ENCODE data around the gene ASCL2.
"Not testable (repeated sequence)": the region's sequence is repeated elsewhere in the genome, so short reads cannot be mapped to it uniquely, and the experiment has no call there.

The ASCL2 gene

DNA sequence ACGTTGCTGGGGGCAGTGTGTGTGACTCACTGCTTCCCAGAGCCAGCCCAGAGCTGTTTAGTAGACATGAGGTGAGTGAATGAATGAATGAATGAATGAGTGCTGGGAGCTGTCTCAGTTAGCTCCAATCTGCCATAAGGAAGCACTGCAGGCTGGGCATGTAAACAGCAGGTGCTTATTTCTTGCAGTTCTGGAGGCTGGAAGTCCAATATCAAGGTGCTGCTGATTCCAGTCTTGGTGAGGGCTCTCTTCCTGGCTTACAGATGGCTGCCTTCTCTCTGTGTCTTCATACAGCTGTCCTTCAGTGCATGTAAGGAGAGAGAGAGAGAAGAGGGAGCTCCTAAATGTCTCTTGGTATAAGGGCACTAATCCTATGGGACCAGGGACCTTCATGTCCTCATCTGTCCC is 27.2 kb upstream of the ASCL2 start:
- no peak for DNase-seq (ENCODE audit: low read depth)

DNA sequence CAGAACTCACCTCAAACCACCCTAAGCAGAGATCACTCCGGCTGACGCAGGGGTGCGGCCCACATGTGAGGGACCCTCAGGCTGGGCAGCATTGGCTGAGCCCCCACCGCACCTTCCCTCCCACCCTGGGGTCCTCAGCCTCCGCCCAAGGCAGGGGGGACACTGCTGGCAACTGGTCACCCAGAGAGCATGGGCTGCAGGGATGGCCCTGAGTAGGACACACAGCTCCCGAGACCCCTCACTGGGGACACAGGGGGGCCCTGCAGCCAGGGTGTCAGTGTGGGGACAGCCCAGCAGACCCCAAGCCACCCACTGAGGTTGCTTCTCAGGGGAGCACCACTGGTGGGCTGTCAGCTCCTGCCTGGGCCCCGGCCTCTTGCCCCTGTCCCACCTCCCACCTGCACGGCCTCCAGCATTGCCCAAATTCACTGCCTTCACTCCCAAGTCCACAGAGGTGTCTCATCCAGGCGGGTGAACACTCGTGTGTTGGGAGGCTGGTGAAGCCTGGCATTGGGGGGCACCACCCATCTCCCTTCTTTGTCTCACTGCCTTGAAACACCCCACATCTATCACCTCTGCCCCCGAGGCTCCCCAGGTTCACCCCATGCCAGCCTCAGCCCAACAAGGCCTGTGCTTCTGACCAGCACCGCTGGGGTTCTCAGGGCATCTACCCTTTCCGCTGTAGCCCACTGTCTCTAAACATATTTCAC is 26.7 kb upstream of the ASCL2 start:
- no peak for DNase-seq (ENCODE audit: low read depth)

DNA sequence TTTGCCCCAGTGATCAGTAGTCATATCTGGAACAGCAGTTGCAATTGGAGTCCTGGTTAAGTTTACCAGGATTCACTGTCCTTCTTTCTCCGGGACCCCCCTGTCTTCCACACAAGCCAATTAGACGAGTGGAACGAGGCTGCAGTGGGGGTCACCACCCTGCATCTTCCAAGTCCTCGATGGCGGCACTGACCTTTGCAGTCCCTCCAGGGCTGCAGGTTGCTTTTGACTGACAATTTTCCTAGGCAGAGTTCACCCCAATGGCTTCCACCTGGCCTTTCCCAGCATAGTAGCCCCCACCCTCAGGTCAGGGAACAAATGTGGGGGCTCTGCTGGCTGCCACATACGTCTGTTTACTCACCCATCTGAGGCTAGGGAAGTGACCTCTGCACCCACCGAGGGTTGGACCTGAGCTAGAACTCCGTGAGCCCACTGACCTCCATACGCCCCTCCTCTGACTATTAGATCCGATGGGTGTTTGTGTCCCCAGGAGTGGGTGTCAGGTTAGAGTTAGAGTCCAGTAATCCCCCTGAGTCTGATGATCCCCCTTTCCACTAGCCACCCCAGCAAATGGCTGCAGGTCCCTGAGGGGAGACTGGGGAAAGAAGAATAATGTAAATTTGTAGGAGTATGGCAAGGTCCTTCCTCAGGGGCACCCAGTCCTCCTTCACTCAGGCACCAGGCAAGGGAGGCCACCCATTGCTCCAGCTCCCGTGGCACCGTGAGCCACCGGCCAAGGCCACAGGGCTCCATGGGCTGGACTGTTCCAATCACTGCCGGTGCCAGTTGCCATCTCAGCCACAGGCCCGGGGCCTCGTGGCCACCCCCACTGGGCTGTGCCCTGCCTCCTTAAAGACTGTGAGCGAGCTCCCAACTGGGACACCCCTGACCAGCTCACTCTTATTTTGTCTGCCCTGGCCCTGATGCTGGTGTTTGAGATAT is 25.9 kb upstream of the ASCL2 start:
- DNase-seq (ENCODE audit: low read depth) = no peak

DNA sequence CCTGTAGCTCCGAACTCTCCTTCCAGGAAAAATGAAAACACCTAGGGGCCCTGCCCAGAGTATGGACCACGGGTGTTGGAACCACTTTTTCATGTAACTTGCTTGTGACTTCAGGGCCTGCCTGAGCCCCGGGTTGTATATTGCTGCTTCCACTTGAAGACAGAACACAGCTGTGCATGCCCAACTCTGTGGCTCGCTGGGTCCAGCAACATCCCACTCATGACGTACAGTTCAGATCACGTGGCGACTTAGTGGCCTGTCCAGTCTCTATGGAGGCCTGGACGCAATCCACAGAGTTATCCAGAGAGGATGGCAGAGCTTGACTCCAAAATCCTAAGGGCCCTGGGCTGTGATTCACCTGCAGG is 24.5 kb upstream of the ASCL2 start:
- DNase-seq (ENCODE audit: low read depth) = no peak

DNA sequence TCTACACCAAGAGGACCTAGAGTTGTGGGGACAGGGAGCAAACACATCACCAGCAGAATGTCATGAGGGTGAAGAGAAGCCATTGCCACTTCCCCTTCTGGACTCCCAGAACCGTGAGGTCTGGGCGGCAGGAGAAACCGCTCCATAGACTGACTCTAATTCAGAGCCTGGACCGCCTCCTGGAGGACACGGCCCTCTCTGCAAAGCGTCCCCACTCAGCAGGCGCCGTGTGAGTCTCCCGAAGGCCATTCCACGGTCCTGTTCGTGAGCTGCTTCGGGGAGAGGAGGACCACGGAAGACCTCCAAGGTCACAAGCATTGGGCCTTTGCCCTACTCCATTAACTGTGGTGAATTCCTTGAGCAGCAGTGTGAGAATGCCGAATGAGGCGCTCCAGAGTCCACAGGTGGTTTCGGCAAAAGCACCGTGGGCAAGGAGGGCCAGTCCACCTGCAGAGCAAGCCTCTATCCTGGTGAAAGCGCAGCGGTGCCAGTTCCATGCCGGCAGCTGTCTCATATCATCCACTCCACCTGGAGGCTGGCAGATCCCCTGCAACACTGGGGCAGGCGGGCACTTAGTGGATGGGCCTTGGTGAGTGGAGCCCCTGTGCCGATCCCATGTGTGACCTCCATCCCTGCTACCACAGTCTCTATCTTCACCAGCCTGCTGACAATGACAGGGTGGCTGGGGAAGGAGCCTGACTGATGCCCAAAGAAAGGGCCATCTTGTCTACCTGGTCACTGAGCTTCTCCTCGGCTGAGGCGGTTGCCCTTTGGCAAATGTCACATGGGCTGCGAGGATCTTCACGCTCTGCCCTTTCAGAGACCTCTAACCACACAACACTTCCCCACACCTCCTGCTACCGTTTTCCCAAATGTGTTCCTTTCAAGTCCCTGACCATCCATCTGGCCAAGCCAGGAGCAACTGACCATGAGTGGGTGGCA is 23.9 kb upstream of the ASCL2 start:
- DNase-seq (ENCODE audit: low read depth) = no peak

DNA sequence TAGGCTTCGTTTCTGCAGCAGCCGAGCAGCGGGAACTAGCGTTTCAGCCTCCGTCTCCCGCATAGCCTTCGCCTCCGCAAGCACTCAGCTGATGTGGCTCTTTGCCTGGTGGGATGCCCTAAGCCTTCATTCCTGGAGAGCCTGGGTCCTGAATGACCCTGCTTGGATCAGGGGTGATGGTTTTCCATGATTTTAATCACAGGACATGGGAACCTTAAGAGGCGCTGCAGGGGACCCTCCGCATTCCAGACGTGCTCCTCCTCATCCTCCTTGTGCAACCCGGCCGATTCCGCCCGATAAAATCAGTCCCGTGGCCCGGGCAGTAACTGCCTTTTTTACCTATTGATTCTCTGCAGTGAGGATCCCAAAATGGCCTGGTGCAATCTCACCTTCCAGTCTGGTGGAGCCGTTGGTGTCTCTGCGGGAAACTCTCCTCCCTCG is 23.2 kb upstream of the ASCL2 start:
- DNase-seq (ENCODE audit: low read depth) = no peak

DNA sequence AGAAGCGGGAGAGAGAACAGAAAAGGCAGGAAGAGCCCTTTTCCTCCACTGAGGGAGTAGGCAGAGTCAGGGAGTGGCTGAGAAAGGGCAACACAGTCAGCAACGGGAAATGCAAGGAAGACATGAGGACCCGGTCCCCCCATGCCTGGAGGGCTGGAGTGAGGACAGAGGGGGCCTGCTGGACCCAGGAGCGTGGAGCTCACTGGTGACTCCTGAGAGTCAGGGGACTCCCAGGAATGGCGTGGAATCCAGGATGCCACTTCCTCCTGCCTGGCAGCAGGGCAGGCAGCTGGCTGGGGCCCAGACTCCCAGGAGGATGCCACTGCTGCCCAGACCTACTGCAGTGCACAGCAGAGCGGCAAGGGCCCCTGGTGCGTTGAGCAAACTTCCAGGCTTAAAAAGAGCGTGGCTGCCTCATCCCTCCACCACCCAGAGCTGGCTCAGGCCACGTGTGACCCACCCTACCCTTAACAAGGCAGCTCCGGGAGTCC is 20.0 kb upstream of the ASCL2 start:
- no peak for DNase-seq (ENCODE audit: low read depth)

DNA sequence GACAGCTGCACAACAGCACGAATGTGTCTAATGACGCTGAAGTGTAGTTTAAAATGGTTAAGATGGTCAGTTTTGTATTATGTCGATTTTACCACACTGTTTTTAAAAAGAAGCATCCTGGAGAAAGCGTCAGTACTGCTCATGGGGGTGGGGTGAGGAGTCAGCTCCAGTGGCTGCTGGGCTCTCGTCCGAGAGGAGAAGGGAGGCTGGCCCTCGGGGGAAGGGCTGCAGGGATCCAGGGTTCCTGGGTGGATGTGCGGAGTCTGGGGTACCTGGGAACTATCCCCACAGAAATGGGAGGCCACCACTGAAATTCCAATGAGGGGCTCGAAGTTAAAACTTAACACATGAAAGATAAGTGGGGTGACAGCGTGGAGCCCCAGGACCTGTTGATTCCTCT is 19.5 kb upstream of the ASCL2 start:
- no peak for DNase-seq (ENCODE audit: low read depth)

DNA sequence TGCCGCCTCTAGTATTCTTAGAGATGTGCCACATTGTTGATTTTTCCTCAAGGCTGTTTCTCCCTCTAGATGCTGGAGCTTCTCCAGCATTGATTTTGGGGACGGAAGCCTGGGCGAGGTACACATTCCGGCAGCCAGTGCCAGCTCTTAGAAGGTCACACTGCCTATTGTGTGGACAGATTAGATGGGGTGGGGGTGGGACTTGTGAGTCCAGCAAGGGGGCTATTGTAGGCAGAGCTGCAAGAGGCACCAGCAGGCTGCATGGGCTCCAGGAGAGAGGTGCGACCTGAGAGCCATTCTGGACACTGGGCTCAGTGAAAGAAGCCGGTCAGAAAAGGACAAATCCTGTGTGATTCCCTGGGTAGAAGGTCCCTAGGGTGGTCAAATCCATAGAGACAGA is 19.0 kb upstream of the ASCL2 start:
- DNase-seq (ENCODE audit: low read depth) = no peak

DNA sequence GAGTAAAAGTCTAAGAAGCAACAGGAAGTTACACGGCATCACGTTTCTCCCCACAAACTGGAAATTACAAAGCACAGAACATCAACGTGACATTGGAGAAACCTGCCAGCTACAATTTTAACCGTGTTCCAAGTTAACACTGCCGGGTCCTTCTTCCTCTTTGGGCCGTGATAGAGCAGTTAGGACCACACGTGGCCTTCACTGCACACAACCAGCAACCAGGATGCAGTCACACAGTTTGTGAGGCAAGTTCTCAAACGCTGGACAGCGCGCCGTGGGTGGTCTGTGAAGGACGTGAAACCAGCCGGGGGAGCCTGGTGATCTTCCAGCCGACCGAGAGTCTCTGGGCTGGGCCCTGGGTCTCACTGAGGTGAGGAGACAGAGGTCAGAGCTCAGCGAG is 16.7 kb upstream of the ASCL2 start:
- no peak for DNase-seq (ENCODE audit: low read depth)

DNA sequence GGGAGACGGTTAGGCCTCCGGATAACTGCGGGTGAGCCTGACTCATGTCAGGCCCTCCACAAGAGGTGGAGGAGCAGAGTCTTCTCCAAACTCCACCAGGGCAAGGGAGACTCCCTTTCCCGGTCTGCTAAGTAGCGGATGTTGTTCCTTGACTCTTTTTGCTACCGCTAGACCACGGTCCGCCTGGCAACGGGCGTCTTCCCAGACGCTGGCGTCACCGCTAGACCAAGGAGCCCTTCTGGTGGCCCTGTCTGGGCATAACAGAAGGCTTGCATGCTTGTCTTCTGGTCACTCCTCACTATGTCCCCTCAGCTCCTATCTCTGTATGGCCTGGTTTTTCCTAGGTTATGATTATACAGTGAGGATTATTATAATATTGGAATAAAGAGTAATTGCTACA is 16.0 kb upstream of the ASCL2 start:
- DNase-seq (ENCODE audit: low read depth) = not testable (repeated sequence)

DNA sequence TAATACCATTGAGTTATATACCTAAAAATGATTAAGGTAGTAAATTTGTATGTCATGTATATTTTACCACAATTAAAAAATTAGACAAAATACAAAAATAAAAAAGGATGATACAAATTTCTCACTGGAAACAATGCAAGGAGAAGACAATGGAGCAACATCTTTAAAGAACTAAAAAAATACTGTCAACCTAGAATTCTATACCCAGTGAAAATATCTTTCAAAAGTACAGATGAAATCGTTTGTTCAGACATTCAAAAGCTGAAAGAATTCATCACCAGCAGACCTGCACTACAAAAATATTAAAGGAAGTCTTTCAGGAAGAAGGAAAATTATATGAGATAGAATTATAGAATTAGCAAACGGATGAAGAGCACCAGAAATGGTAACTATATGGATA is 9.8 kb upstream of the ASCL2 start:
- no peak for DNase-seq (ENCODE audit: low read depth)

DNA sequence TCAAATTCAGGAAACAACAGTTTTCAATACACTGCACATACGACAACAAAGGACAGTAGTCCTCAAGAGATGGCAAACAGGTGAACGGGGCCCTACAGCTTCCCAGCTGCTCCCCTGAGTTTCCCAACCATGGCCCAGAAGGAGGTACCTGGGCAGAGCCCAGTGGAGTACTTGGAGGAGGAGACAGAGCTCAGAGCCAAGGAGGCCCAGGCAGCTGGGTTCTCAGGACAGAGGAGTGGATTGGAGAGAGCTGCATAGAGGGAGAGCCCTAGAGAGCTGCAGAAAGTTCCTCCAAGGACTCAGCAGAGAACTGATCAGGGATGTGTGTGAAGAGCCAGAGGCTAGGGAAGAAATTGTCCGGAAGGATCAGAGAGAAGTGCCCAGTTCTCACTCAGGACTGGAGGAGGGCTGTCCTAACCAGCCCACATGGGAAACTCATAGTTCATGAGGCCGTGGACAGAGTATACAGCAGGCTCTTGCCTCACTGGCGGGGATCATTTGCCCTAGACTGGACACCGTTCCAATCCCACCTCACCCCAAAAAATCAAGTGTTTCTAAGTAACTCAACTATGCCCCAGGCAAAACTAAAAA is 7.6 kb upstream of the ASCL2 start:
- DNase-seq (ENCODE audit: low read depth) = no peak

DNA sequence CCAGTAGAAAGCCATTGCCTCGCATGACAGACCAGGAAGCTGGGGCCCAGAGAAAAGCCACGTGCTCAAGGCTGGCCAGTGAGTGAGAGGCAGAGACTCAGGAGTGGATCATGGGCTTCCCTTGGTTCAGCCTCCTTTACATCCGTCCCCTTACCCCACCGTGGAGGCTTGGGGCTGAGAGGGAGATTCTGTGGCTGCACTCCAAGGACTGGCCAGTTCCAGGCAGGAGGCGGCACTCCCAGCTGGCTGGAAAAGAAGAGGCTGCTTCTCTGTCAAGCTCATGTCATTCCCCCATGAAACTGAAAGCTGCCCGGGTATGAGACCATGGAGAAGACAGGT is 6.6 kb upstream of the ASCL2 start:
- DNase-seq (ENCODE audit: low read depth) = no peak

DNA sequence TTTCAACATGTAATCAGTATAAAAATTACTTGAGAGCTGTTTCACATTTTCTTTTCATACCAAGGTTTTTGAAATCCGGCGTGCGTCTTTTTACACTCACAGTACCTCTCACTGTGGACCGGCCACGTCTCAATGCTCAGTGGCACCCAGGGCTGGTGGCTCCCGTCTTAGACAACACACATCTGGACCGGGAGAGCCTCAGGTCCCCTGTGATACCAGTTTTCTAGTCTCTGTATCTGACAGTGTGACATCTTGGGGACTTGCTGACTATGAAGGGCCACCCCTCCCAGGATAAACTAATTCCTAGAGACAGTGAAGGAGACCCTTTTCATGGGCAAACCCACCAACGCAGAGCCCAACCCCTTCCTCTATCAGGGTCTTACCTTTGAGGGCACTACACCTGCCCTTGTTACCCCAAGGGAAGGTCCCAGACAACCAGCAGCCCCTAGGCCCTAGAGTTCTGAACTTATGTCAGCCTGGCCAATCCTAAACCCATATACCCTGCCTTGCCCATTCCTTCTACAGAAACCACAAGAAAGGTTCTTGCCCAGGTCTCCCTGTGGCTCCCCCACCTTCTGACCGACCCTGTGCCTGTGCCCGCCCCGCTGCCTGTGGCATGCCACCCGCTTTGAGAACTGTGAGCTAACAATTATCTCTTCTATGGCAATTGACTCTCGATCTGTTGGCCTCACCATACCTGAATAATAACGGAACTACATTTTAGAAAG is 6.1 kb upstream of the ASCL2 start:
- DNase-seq (ENCODE audit: low read depth) = no peak

DNA sequence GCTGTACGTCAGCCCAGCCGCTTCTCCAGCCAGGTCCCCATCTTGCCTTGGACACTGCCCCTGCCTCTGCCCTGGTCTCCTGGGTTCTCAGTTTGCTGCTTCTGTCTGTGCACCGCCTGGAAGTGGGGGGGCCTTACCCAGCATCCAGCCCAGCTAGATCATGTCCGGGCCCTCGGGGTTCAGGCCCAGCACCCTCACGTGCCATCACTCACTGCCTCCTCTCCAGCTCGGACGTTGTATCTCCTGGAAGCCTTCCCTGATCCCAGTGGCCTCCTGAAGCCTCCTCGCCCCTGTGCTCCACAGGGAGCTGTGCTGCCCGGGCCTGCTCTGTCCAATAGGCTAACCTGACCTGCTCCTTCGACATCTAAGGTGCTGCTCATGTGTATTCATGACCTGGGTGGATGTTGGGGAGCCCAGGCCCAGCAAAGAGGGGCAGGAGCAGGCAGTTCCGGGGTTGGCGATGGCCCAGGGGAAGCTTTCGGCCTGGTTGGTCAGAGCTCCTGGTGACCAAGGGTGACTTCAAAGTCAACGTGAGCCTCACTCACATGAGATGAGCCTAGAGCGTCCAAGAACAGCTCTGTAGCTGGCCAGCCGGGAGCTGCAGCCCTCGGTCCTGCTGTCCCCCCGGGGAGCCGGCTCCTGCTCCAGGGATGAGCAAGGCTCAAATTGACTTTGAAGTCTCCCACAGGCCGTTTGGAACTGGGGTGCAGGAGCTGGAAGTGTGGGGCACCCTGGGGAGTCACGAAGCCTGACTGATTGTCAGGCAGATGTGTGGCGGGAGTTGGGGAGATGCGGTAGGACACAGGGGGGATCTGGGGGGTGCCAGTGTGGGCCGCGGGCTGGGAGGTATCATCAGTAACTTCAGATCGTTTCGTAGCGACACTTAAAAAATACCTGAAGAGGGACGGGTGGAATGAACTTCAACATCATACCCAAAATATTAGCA is 5.2 kb upstream of the ASCL2 start:
- no peak for DNase-seq (ENCODE audit: low read depth)

DNA sequence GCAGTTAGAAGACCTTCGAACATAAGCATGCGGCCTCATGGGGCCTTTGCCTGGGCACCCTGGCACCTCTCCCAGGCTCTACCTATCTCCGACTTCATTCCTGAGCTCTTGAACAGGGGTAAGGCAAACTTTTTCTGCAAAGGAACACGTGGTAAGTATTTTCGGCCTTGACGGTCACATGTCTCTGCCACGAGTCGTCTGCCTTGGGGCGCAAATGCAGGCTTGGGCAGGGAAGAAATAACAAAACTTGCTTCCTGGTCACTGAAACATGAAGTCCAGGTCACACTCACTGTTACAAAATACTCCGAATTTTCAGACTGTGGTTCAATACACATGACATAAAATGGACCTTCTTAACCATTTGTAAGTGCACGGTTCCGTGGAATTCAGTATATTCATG is 3.4 kb upstream of the ASCL2 start:
- DNase-seq (ENCODE audit: low read depth) = no peak

DNA sequence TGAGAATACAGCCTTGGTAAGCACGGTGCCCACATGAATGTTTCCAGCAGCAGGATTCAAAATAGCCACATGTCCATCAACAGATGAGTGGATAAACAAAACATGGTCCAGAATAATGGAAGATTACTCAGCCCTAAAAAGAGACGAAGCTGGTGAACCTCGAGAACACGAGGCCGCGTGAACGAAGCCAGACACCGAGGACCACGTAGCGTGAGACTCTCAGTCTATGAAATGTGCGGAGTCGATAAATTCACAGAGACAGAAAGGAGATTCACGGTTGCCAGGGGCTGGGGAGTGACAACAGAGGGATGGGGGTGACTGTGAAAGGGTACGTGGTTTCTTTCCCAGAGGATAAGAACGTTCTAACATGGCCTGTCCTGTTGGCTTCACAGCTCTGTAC is 2.9 kb upstream of the ASCL2 start:
- no peak for DNase-seq (ENCODE audit: low read depth)

DNA sequence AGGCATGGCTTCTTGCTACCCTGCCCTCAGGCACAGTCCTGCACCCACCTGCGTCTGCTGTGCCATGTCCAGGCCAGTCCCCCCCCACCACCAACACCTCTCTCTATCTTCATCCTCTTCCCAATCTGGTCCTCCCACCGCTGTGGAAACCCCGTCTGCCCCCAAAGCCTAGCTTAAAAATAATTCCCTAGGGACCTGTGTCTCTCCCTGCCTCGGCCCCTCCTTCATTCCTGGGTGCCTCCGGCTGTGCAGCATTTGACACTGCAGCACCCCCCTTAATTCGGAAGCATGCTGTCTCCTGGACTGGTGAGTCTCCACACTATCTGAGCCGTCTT is 2.5 kb upstream of the ASCL2 start:
- no peak for DNase-seq (ENCODE audit: low read depth)

DNA sequence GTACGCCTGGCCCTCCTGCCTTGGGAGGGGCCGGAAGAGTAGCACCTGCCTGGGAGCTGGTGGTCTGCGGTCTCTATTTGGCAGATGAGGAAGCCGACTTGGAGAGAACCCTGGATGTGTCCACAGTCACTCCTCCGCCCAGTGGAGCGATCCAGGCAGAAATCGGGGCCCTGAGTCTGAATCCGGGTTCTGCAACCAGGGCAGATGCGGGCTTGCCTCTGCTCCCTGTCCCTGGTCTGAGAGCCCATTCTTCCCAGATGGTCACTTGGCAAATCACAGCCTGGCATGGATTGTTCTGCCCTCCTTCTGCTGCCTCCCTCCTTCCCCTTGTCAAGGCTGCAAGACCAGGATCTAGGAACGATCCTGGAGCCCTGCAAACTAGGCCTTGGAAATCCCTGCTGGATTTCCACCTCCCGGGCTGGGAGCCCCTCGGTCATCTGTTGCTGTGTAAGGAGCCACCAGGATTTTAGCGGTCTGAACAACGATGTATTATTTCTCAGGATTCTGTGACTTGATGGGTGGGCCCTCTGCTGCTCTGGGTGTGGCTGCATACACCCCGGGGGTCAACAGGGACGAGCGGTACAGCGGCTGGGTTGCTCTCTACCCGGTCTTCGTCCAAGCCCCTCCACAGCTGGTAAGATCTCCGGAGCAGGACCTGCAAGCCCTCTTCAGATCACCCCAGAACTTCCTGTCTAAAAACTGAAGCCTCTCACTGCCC is 2.0 kb upstream of the ASCL2 start:
- DNase-seq (ENCODE audit: low read depth) = no peak
